HK-2 (cell line): Measurements from ENCODE around the gene ARID3B.

Experiments
- DNase-seq: peaks from one replicate; pipeline ENCODE4 v3.0.0-alpha.2; 2018; ENCODE audit not compliant: unreplicated experiment

Gene ARID3B

GRCh38 chr15:74603789-74604705, 63.0 kb downstream of the ARID3B start:
- DNase-seq = no peak

- DNase-seq = no peak
Observed at GRCh38 chr15:74604983-74605794, 64.2 kb downstream of the ARID3B start.

GRCh38 chr15:74605795-74606150, 64.8 kb downstream of the ARID3B start:
- DNase-seq = no peak

GRCh38 chr15:74608786-74609185, 67.8 kb downstream of the ARID3B start:
- DNase-seq = no peak

- no peak for DNase-seq
Observed at GRCh38 chr15:74609938-74610301, 68.9 kb downstream of the ARID3B start.

GRCh38 chr15:74610302-74610951, 69.4 kb downstream of the ARID3B start:
- no peak for DNase-seq

GRCh38 chr15:74611341-74611740, 70.3 kb downstream of the ARID3B start:
- no peak for DNase-seq

DNA sequence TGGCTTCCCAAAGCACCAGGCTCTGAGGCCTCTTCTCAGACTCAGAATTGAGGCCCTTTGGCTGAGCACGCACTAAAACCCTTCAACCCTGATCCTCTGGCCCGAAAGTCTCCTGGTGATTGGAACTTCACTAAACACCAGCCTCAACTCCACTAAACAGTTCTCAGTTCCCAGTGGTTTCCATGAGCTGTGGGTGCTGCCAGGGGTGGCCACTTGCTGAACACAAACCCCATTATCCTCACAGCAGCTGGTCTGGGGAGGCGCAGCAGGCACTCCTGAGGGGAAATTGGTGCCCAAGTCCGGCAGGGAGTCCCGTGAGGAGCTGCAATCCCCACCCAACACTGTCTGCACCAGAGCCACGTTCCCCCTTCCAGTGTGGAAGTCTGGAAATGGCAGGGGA, 70.8 kb downstream of the ARID3B start:
- DNase-seq = no peak

GRCh38 chr15:74612677-74613076, 71.7 kb downstream of the ARID3B start:
- DNase-seq = no peak

- DNase-seq = no peak
Observed at GRCh38 chr15:74613089-74613952, 72.3 kb downstream of the ARID3B start.

DNA sequence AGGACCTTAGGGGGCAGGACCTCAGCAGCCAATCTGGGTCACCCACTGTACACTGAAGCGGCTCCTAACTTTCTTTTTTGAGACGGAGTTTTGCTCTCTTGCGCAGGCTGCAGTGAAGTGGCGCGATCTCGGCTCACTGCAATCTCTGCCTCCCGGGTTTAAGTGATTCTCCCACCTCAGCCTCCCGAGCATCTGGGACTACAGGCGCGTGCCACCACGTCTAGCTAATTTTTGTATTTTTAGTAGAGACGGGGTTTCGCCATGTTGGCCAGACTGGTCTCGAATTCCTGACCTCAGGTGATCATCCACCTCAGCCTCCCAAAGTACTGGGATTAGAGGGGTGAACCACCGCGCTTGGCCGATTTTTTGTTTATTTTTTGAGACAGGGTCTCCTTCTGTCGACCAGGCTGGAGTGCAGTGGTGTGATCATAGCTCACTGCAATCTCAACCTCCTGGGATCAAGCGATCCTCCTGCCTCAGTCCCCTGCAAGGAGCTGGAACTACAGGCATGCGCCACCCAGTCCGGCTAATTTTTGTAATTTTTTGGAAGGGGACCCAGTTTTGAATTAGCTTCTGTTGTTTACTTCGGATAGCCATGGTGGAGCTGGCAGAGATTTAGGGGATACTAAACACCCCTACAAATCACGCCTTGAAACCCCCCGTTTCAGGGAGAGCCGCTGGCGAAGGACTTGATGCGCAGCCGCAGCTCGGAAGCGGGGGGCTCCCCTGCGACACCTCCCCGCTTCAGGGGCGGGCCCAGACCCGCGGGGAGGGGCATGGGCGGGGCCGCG, 73.1 kb downstream of the ARID3B start:
- no peak for DNase-seq

GRCh38 chr15:74614744-74615507, 73.9 kb downstream of the ARID3B start:
- peak; percentile 63 for DNase-seq

- peak; percentile 91 for DNase-seq
Observed at GRCh38 chr15:74615508-74616365, 74.7 kb downstream of the ARID3B start, which contains the start of gene CLK3. Gene CLK3, plus strand, starts transcription at chr15:74615836. Its CDS starts 3,361 bp downstream, at chr15:74619197.

GRCh38 chr15:74616366-74616939, 75.4 kb downstream of the ARID3B start:
- DNase-seq = peak; percentile 73

- no peak for DNase-seq
Observed at GRCh38 chr15:74616996-74617395, 76.0 kb downstream of the ARID3B start.

- no peak for DNase-seq
Observed at GRCh38 chr15:74618841-74619596, 78.0 kb downstream of the ARID3B start.

GRCh38 chr15:74619916-74620635, 79.1 kb downstream of the ARID3B start:
- DNase-seq = no peak
